Heart left ventricle (tissue), 16 donors: Measurements from ENCODE around the gene SDHAF3. TPM values are rescaled to one million over a fixed set of nuclear protein-coding genes. Genes with fewer than 3 reads are reported as not detected.

Source experiments
- ATAC-seq, 4 donors: fragments of 200-7000 bp; cut with Tn5 transposase; one replicate each; pipeline ENCODE4 v1.9.1; 2020 to 2022; ENCODE audit warnings: moderate library complexity in 4 of 4, mild to moderate bottlenecking in 3 of 4, moderate number of reproducible peaks in 1 of 4
- DNase-seq, 5 donors: peaks; one replicate each; pipeline ENCODE4 v3.0.0-alpha.2; 2020
- H3K27ac ChIP-seq, 12 donors: fragments of 200-600 bp; sonication (generic) in 4 of 12; one replicate each; pipeline versions ENCODE4 v1.5.0 to v1.8.0; 2016 to 2022; ENCODE audit warnings: mild to moderate bottlenecking in 2 of 12
- H3K27me3 ChIP-seq, 9 donors: fragments of 200-600 bp; sonication (generic) in 2 of 9; one replicate each; pipeline versions ENCODE4 v1.5.1 to v1.8.0; 2016 to 2022; ENCODE audit warnings: mild to moderate bottlenecking in 3 of 9
- H3K36me3 ChIP-seq, 9 donors: fragments of 200-600 bp; sonication (generic) in 2 of 9; one replicate each; pipeline versions ENCODE4 v1.5.0 to v1.8.0; 2018 to 2022; ENCODE audit warnings: mild to moderate bottlenecking in 2 of 9
- H3K4me1 ChIP-seq, 12 donors: fragments of 200-600 bp; sonication (generic) in 4 of 12; one replicate each; pipeline versions ENCODE4 v1.5.0 to v1.8.0; 2016 to 2022; ENCODE audit warnings: mild to moderate bottlenecking in 3 of 12
- H3K4me3 ChIP-seq, 12 donors: fragments of 200-600 bp; sonication (generic) in 4 of 12; one replicate each; pipeline versions ENCODE4 v1.5.0 to v1.8.0; 2017 to 2022; ENCODE audit warnings: mild to moderate bottlenecking in 9 of 12, moderate library complexity in 4 of 12
- H3K9me3 ChIP-seq, 12 donors: fragments of 200-600 bp; sonication (generic) in 4 of 12; one replicate each; pipeline versions ENCODE4 v1.5.0 to v1.8.0; 2016 to 2022; ENCODE audit warnings: mild to moderate bottlenecking in 1 of 12
- POLR2A ChIP-seq, 2 donors: fragments of 450-650 bp; IDR thresholded peaks; one replicate each; pipeline ENCODE4 v1.6.1; 2017; ENCODE audit warnings: antibody characterized with exemption in 2 of 2, mild to moderate bottlenecking in 2 of 2, moderate library complexity in 2 of 2
- WGBS, 4 donors: extraction: QIAGEN DNeasy Blood & Tissue Kit in 2 of 4; methylation state at CpG; one replicate each; pipeline versions ENCODE4 v1.1.5 to v1.1.7; 2013 to 2018; 5-methylcytosine and 5-hydroxymethylcytosine counted together
- intact Hi-C, 10 donors: fragments of 100-400 bp; cut with DNase I; formaldehyde crosslinking; loops; one replicate each; pipeline versions ENCODE4 v1.11.1 to v1.14.2; 2022
- polyA plus RNA-seq, 2 donors: library from polyadenylated mRNA; stranded (reverse); fragments of 200-250 nt; gene quantifications; one replicate each; pipeline ENCODE4 v1.2.3, GENCODE V29; 2013
- total RNA-seq, 9 donors: library from RNA; depleted of rRNA in 2 of 9; stranded (reverse); fragments of >200 nt in 2 of 9; fragmentation: NEBNext Ultra II Directional in 3 of 9; extraction: Animal tissue kit (Norgen Biotek cat#: 25700) in 3 of 9; gene quantifications; one replicate each; pipeline versions ENCODE4 v1.1.0 to v1.2.4, GENCODE V29; 2016 to 2023
- TF ChIP-seq, protein P1 (sequence below), 12 donors: fragments of 200-600 bp; sonication (generic) in 4 of 12; IDR thresholded peaks; one replicate each; pipeline versions ENCODE4 v1.5.0 to v1.8.0; 2018 to 2022; ENCODE audit warnings: antibody characterized with exemption in 12 of 12, mild to moderate bottlenecking in 5 of 12
- donor health status: ischemic (EF 13 %, LVEDD 7.1; RV severe dilation, severe dysfunction).
- donor health status: healthy with polysubstance abuse.
- donor health status: DM: no; HTN: yes; CAD: no.
- donor health status: DM: no; HTN: no; CAD: no.
- donor health status: ischemic (EF 25% LVEDD 6.9; RV normal size, moderate dysfunction).
- donor health status: ischemic (EF 25% LVEDD 5.7; RV mildly dilated, moderate dysfunction).
- donor health status: healthy.
- donor health status: DM: yes; HTN: yes; CAD: no.
- donor health status: ischemic (EF 35%, LVEDD 5.7; RV mildly dilated, moderate dysfunction).
- donor health status: nonischemic (EF 11% LVEDD 7.7; RV severe dilation, severe dysfunction).
- donor health status: DM: yes; HTN: yes; CAD: no.
- donor health status: PGD.
- donor health status: ischemic (EF 29% LVEDD 5.4; RV normal size, mild dysfunction).
- donor health status: nonischemic (EF 23%, LVEDD 6.1; RV moderate dilation, normal function).

Gene SDHAF3
- total and polyA plus RNA-seq, 11 donors: 8.4 to 21.5 (median 16.9) TPM

GRCh38 chr7:97126483-97127171 lies 9.1 kb downstream of the SDHAF3 start:
- Histone ChIP-seq H3K4me1 (peaks cover 0 to 8% (median 0%) of the 10 kb centered on the region in 12 donors), H3K4me3 (no peak overlapping the region), H3K27me3 (no peaks in the 10 kb centered on the region), H3K9me3 (peaks cover 0 to 8% (median 0%) of the 10 kb centered on the region in 12 donors), H3K36me3 (no peaks in the 10 kb centered on the region), H3K27ac (no peak overlapping the region)
- DNase-seq (no peak), ATAC-seq (no peak)
- TF ChIP-seq POLR2A (IDR thresholded peaks at IDR 0.05): no peak
- TF ChIP-seq, protein P1, sequence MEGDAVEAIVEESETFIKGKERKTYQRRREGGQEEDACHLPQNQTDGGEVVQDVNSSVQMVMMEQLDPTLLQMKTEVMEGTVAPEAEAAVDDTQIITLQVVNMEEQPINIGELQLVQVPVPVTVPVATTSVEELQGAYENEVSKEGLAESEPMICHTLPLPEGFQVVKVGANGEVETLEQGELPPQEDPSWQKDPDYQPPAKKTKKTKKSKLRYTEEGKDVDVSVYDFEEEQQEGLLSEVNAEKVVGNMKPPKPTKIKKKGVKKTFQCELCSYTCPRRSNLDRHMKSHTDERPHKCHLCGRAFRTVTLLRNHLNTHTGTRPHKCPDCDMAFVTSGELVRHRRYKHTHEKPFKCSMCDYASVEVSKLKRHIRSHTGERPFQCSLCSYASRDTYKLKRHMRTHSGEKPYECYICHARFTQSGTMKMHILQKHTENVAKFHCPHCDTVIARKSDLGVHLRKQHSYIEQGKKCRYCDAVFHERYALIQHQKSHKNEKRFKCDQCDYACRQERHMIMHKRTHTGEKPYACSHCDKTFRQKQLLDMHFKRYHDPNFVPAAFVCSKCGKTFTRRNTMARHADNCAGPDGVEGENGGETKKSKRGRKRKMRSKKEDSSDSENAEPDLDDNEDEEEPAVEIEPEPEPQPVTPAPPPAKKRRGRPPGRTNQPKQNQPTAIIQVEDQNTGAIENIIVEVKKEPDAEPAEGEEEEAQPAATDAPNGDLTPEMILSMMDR (IDR thresholded peaks at IDR 0.05): no peak
- 85 to 93% (median 88%) methylated on average over 13 to 15 of the region's 15 CpGs for WGBS, 4 donors
- intact Hi-C loops: no loop called here

GRCh38 chr7:97128736-97129135 lies 11.2 kb downstream of the SDHAF3 start:
- Histone ChIP-seq H3K9me3 (peaks cover 0 to 8% (median 0%) of the 10 kb centered on the region in 12 donors), H3K27ac (no peak overlapping the region), H3K36me3 (no peaks in the 10 kb centered on the region), H3K27me3 (no peaks in the 10 kb centered on the region), H3K4me1 (peaks cover 0 to 8% (median 0%) of the 10 kb centered on the region in 12 donors), H3K4me3 (no peak overlapping the region)
- TF ChIP-seq, protein P1 (IDR thresholded peaks at IDR 0.05): no peak
- no peak for TF ChIP-seq POLR2A (IDR thresholded peaks at IDR 0.05)
- ATAC-seq (no peak), DNase-seq (no peak)
- intact Hi-C loops: no loop called here
- WGBS, 4 donors: 96 to 100% (median 98%) methylated on average over 1 of the region's 1 CpG

DNA sequence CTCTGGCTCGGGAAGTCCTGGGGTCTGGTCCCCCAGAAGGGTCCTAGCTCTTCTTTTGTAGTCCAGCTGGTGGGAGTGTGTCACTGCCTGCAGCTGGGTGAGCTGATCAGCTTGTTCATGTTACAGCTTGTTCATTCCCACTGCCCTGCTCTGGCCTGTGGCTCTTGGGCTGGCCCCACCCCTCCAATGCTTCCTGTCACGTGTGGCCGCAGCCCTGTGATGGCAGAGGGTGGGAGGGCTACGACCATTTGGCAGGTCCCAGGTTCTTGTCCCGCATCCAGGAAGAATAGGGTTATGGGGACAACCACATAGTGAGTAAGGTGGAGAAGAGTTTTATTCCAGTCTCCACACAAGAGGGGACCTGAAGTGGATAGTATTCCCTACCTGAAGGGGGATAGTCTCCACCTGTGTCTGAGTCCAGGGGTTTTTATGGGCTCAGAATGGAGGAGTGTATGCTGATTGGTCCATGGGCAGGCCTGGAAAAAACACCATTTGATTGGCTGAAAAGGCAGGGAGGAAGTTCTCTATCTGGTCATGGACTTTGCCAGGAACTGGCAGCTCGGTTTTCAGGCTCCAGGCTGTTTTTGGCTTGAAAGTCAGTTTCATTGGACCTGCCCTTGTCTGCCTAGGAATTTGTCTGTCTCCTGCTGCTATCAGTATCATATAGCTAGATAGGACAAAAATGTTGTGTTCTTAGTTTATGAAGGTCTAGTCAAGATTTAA lies 13.1 kb downstream of the SDHAF3 start:
- 67 to 78% (median 73%) methylated on average over 6 of the region's 6 CpGs for WGBS, 4 donors
- peaks cover 0 to 8% (median 0%) of the 10 kb centered on the region in 12 donors for H3K4me1 ChIP-seq
- no peaks in the 10 kb centered on the region for H3K36me3 ChIP-seq
- H3K27me3 ChIP-seq: no peaks in the 10 kb centered on the region
- no peak for TF ChIP-seq POLR2A (IDR thresholded peaks at IDR 0.05)
- TF ChIP-seq, protein P1 (IDR thresholded peaks at IDR 0.05): no peak
- no peak for ATAC-seq
- H3K27ac ChIP-seq: no peak overlapping the region
- peaks cover 0 to 1% (median 0%) of the 10 kb centered on the region in 12 donors for H3K9me3 ChIP-seq
- no peak for DNase-seq
- no peak overlapping the region for H3K4me3 ChIP-seq
- intact Hi-C loops: no loop called here

DNA sequence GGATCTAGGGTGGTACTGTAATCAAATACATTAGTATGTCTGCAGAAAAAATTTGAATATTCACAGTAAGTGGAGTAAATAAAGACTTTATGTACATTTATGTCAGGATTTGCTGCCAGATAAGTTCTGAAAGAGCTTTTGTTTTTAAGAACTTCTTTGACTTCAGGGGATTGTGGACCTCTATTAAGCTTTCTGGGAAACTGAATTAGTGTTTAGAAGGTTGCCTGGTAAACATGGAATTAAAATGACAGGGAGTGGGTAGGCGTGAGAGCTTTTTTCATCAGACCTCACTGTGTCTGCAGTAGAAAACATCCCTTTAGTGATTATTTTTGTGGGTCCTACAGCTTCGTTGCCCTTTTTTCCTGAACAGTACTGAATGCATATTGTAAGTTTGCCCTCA lies 15.7 kb downstream of the SDHAF3 start:
- intact Hi-C loops: no loop called here
- Histone ChIP-seq H3K4me1 (peaks cover 0 to 8% (median 0%) of the 10 kb centered on the region in 12 donors), H3K27me3 (no peaks in the 10 kb centered on the region), H3K36me3 (no peaks in the 10 kb centered on the region), H3K9me3 (no peaks in the 10 kb centered on the region), H3K27ac (no peak overlapping the region), H3K4me3 (no peak overlapping the region)
- 74 to 82% (median 77%) methylated on average over 2 of the region's 2 CpGs for WGBS, 4 donors
- no peak for ATAC-seq
- DNase-seq: no peak
- TF ChIP-seq, protein P1 (IDR thresholded peaks at IDR 0.05): no peak
- TF ChIP-seq POLR2A (IDR thresholded peaks at IDR 0.05): no peak
